GM10266 (cell line): ENCODE results near the gene HOMER2.

ENCODE experiments used
- DNase-seq: peaks from one replicate; pipeline ENCODE4 v3.0.0; 2012; ENCODE audit errors: extremely low spot score
- CTCF ChIP-seq: IDR thresholded peaks from 2 replicates; pipeline ENCODE4 v1.5.1; 2012; ENCODE audit warnings: mild to moderate bottlenecking, low read depth; ENCODE audit not compliant: control insufficient read depth, insufficient read depth; ENCODE audit errors: missing control alignments

HOMER2 gene

GRCh38 chr15:82931221-82931620 lies 21.3 kb downstream of the HOMER2 start:
- no peak for DNase-seq
- TF ChIP-seq CTCF: no peak

GRCh38 chr15:82930461-82930860 lies 22.1 kb downstream of the HOMER2 start:
- TF ChIP-seq CTCF: no peak
- DNase-seq: no peak

- no peak for DNase-seq
These were observed 23.8 kb downstream of the HOMER2 start for GRCh38 chr15:82928711-82929110.

GRCh38 chr15:82923744-82924143 lies 28.8 kb downstream of the HOMER2 start:
- no peak for TF ChIP-seq CTCF
- no peak for DNase-seq

More at GRCh38 chr15:82928711-82929110, 23.8 kb downstream of the HOMER2 start:
- TF ChIP-seq CTCF: no peak

GRCh38 chr15:82922737-82923136 lies 29.8 kb downstream of the HOMER2 start:
- no peak for TF ChIP-seq CTCF
- no peak for DNase-seq

GRCh38 chr15:82921939-82922338 lies 30.6 kb downstream of the HOMER2 start:
- no peak for DNase-seq
- TF ChIP-seq CTCF: no peak

GRCh38 chr15:82921242-82921641 lies 31.3 kb downstream of the HOMER2 start:
- TF ChIP-seq CTCF: no peak

More at GRCh38 chr15:82921242-82921641, 31.3 kb downstream of the HOMER2 start:
- DNase-seq: no peak
